GM19455 (cell line): ENCODE measurements around the gene ERCC8.

Experiments
- ATAC-seq: cut with Tn5 transposase; IDR thresholded peaks from one replicate; pipeline ENCODE4 v1.9.1; 2021; ENCODE audit not compliant: unreplicated experiment

The ERCC8 gene

DNA sequence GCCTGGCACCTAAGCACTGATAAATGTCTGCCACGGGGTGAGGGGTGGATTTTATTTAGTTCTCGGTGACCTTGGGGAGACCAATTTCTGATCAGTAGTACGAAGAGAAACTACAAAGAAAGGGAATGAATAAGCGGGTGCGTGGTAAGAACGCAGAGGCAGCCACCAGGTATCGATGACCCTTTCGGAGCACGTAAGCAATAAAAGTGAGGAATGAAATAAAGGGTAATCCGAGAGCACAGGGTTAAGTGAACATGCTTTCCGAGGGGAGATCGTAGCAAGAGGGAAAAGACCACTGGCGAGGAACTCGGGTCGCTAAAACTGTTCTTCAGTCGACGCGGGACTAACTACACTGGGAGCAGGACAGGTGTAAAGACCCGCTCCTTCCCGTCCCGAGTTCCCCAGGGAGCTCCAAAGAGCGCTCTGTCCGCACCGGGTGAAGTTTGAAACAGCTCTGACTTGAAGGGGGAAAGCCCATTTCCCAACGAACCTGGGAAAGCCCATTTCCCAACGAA lies 101.9 kb downstream of the ERCC8 start:
- no peak for ATAC-seq

DNA sequence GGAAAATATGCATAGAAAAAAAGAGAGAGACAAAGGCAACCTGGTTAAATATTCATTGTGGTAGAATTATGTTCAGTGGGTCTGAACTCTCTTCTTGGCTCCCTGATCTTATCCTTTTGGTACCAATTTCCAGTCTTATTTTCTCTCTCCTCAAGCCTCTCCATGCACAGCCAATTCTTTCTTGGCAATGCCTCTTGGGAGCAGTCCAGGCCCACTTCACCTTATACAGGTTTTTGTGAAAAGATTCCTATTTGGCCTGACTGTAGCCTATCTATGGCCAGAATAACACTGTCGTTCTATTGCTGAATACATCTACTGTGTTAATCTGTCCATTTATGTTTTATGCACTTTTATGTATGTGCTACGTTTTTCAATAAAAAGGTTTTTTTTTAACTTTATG lies 103.5 kb downstream of the ERCC8 start:
- ATAC-seq = no peak

DNA sequence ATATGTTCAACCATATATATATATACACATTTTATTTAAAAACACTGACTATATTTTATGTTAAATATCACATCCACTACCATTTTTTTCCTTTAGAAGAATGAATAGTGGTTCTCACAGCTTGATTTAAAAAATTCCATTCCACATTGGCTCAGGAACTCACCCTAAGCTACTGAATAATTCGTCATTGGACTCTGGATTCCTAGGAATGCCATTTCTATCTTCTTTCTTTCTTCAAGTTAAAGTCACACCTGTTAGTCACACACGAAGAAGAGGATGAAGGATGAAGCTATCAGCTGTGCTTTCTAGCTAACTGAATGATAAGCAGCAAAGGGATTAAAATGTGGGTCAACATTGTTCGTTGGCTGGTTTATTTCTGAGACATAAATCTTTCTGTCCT lies 108.7 kb downstream of the ERCC8 start:
- no peak for ATAC-seq

DNA sequence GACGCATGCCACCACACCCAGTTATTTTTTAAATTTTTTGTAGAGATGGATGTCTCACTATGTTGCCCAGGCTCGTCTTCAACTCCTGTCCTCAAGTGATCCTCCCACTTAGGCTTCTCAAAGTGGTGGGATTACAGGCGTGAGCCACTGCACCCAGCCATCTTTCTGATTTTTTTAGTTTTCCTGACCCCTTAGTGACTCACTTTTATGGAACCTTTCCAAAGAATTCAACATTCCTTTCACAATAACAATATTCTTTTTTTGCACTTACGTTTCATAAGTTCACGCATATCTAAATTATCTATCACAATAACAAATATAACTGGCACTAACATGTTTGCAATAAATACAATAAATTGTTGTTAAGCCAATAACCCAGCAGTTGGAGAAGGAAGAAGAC lies 109.3 kb downstream of the ERCC8 start:
- ATAC-seq = no peak

DNA sequence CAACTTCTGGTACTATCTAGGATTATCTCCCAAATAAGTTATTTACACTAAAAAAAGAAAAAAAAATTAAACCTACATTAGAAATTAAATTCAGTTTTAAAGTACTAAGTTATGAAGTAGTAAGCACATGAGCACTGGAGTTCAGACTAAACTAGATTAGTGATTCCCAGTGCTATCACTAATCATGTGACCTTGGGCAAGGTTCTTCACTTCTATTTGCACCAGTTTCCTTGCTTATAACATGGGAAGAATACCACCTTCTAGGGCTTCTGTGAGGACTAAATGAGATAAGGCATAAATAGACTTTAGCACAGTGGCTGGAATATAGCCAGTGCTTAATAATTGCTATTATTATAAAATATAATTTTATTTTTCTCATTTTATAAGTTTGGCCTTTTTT lies 111.3 kb downstream of the ERCC8 start:
- ATAC-seq = no peak

DNA sequence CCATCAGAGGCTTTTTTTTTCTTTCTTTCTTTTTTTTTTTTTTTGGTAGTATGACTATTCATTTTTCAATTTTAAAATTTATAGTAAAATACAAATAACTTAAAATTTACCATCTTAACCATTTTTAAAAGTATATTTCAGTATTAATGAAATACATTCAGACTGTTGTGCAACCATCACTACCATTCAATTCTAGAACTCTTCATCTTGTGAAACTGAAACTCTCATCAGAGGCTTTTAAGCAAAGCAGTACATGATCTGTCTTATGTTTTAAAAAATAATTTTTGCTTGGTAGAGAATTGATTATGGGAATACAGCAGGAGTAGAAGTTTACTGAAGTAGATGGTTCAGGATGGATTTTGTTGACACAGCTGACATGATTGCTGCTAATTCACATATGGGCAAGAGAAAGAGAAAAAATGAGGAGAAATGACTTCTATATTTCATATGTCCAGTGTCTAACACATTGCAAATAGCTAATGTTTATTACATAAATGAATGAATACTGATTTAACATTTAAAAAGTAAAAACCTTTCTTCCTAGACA lies 114.2 kb downstream of the ERCC8 start:
- ATAC-seq = peak; percentile 61

DNA sequence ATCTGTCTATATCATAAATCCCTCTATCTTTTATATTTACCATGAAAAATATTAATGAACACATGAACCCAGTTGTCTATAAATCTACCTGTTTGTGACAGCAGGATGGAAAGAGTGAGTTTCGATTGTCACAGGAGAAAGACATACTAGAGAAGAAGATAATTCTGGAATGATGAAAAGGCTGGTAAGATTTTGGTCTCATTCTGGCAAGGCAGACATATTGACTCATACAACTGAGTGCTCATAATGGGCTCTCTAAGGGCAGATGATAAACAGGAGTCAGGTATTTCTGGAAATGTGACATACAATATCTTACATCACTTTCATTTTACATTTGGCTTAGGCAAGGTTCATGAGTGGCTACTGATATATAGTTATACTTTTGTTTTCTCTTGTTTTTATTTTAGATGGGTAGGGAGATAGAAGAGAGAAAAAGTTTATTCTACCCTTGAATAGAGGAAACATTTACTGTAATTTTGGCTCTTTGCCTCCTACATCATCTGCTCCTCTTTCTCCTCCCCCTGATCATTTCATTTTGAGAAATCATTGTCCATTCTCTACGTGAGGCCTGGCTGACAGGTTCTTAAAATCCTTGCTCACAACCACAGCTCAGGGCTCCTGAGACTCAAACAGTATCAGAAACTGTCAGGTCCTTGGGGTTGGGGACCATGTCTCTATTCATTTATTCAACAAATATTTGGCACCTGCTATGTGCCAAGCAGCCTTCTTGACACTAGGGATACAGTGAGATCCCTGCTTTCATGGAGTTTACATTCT lies 115.2 kb downstream of the ERCC8 start:
- no peak for ATAC-seq

DNA sequence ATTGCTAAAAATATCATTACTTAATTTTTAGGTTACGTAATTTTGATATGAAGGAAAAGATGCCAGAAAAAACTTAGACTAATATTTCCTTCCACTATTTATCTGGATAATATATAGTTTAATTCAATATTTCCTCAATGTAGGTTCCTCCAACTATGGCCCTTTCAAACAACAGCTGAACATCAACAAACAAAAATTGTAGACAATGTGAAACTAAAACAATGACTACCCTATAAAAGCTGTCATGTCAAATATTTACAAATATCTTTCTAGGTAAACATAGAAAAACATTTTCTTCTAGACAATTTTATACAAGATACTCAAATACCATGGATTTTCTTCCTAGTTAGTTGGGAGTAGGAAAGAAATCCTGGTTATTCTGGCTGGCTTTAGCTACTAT lies 117.7 kb downstream of the ERCC8 start:
- ATAC-seq = no peak

DNA sequence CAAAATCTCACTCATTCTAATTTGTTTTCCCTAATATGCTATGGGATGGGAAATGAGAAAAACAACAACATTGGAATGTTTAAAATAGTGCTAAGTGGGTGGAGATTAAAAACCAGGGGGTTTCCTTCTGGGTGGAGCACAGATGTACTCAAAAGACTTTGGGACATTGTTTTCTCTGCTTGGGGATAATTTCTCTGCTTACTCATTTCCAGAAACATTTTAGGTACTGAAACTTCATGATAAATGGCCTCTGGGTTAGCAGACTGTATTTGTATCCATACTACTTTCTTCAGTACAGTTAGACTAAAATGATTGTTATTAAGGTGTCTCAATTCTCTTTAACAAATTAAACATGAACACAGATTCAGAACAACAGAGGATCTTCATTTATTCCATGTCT lies 118.2 kb downstream of the ERCC8 start:
- ATAC-seq = peak; percentile 62
